ENCODE data around the gene ITPR1.

Gene ITPR1

GRCh38 chr3:4776980-4777581 is 283.9 kb downstream of the ITPR1 start:
- Mint-ChIP-seq H3K9me3 (no peaks in the 10 kb centered on the region), H3K27ac (no peak overlapping the region), H3K36me3 (ENCODE audit: low read depth) (peaks cover 46% of the 10 kb centered on the region), H3K4me1 (ENCODE audit: low read depth) (peaks cover 13% of the 10 kb centered on the region), H3K4me3 (no peak overlapping the region), H3K27me3 (no peaks in the 10 kb centered on the region)
- intact Hi-C loops (cut with micrococcal nuclease) = loop anchor here (10.0 kb wide), 1 partner anchor 52 kb away; no protein-coding TSS in a partner anchor

DNA sequence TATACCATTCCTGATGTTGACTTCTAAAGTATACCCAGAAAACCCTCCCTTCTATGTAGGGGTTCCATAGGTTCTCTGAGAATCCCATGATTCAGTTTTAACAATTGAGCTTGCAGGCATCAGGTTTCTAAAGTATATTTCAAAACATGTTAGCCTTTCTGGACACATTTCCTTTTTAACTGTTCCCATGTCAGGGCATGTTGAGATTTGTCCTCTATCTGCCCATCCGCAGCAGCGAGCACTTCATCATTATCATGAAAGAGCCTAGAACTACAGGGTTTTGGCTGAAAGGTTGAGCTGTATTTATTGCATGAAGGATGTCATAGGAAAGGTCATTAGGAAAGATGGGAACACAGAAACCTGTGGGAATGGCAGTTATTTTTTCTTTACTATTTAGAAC is 285.0 kb downstream of the ITPR1 start:
- Mint-ChIP-seq H3K27me3 (no peaks in the 10 kb centered on the region), H3K4me3 (no peak overlapping the region), H3K36me3 (ENCODE audit: low read depth) (peaks cover 56% of the 10 kb centered on the region), H3K4me1 (ENCODE audit: low read depth) (peaks cover 2% of the 10 kb centered on the region), H3K9me3 (no peaks in the 10 kb centered on the region), H3K27ac (no peak overlapping the region)
- intact Hi-C loops (cut with micrococcal nuclease) = loop anchor here (10.0 kb wide), 1 partner anchor 53 kb away; no protein-coding TSS in a partner anchor

DNA sequence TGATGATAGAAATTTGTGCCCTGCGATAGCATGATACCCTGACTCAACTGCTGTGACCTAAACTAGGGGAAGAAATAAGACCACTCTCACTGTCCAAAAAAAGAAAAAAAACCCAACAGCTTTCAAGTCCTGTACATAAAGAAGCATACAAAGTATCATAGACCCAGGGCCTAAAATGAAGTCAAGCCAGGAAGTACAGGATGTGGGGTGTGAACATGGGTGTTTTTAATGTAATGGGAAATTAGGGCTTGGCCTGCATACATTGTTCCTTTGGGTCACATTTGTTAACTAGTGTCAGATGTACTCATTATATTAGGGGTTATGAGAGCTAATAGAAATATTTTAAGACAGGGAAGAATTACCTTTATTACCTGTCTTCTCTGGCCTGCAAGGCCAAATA is 285.6 kb downstream of the ITPR1 start:
- intact Hi-C loops (cut with micrococcal nuclease) = loop anchor here (10.0 kb wide), 1 partner anchor 54 kb away; no protein-coding TSS in a partner anchor
- H3K9me3 Mint-ChIP-seq = no peaks in the 10 kb centered on the region
- H3K4me1 Mint-ChIP-seq (ENCODE audit: low read depth) = no peaks in the 10 kb centered on the region
- H3K36me3 Mint-ChIP-seq (ENCODE audit: low read depth) = peaks cover 62% of the 10 kb centered on the region
- H3K27ac Mint-ChIP-seq = no peak overlapping the region
- H3K4me3 Mint-ChIP-seq = no peak overlapping the region
- H3K27me3 Mint-ChIP-seq = no peaks in the 10 kb centered on the region

DNA sequence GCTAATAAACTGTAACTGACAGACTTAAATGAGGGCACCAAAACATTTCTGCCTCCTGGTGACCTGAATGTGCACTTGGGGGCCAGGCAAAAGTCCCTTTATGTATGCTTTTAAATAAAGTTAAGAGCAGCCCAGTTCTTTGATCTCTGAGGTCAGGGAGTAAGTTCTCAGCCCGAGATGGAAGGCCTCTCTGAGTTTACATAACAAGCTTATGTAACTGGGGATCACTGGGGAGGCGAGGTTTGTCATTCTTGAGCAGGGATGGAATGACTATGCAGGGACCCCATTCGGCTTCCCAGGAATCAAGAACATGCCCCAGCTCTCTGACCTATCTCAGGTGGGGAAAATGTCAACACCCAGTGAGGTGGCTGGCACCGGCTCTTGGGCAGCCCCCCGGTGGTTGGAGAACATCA is 287.4 kb downstream of the ITPR1 start:
- no peak overlapping the region for H3K27ac Mint-ChIP-seq
- no peaks in the 10 kb centered on the region for H3K27me3 Mint-ChIP-seq
- H3K4me1 Mint-ChIP-seq (ENCODE audit: low read depth) = no peaks in the 10 kb centered on the region
- H3K4me3 Mint-ChIP-seq = no peak overlapping the region
- peaks cover 66% of the 10 kb centered on the region for H3K36me3 Mint-ChIP-seq (ENCODE audit: low read depth)
- intact Hi-C loops (cut with micrococcal nuclease) = no loop called here
- no peaks in the 10 kb centered on the region for H3K9me3 Mint-ChIP-seq

- Mint-ChIP-seq H3K4me3 (no peak overlapping the region), H3K36me3 (ENCODE audit: low read depth) (peaks cover 62% of the 10 kb centered on the region), H3K9me3 (no peaks in the 10 kb centered on the region), H3K27ac (no peak overlapping the region), H3K4me1 (ENCODE audit: low read depth) (peaks cover 5% of the 10 kb centered on the region), H3K27me3 (no peaks in the 10 kb centered on the region)
- intact Hi-C loops (cut with micrococcal nuclease) = no loop called here
Observed at GRCh38 chr3:4782095-4782494, 288.9 kb downstream of the ITPR1 start.

DNA sequence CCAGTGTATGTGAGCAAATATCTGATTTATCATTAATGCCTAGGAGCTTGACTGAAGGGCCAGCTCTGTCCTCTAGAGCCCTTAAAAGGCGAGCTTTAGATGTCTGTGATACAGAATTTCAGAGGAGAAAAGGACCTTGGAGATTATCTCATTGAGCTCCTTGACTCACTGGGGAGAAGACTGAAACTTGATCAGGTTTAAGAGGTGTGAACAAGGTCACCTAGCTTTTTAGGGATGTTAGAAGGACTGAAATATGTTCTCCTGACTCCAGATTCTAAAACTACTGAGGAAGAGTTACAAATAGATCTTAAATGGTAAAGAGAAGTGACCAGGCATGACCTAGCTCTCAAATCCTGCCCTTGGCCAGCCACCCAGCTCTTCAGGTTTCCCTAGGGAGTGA is 292.4 kb downstream of the ITPR1 start:
- Mint-ChIP-seq H3K27ac (no peak overlapping the region), H3K4me1 (ENCODE audit: low read depth) (peaks cover 5% of the 10 kb centered on the region), H3K36me3 (ENCODE audit: low read depth) (peaks cover 62% of the 10 kb centered on the region)

GRCh38 chr3:4786431-4786830 is 293.3 kb downstream of the ITPR1 start:
- H3K36me3 Mint-ChIP-seq (ENCODE audit: low read depth) = peaks cover 71% of the 10 kb centered on the region
- no peaks in the 10 kb centered on the region for H3K9me3 Mint-ChIP-seq
- intact Hi-C loops (cut with micrococcal nuclease) = no loop called here
- H3K27ac Mint-ChIP-seq = no peak overlapping the region
- H3K4me3 Mint-ChIP-seq = no peak overlapping the region
- no peaks in the 10 kb centered on the region for H3K27me3 Mint-ChIP-seq
- H3K4me1 Mint-ChIP-seq (ENCODE audit: low read depth) = peaks cover 5% of the 10 kb centered on the region

More for the DNA sequence above, 292.4 kb downstream of the ITPR1 start:
- no peaks in the 10 kb centered on the region for H3K9me3 Mint-ChIP-seq
- intact Hi-C loops (cut with micrococcal nuclease) = no loop called here
- H3K27me3 Mint-ChIP-seq = no peaks in the 10 kb centered on the region
- no peak overlapping the region for H3K4me3 Mint-ChIP-seq

GRCh38 chr3:4791358-4791757 is 298.2 kb downstream of the ITPR1 start:
- Mint-ChIP-seq H3K27me3 (no peaks in the 10 kb centered on the region), H3K4me1 (ENCODE audit: low read depth) (peaks cover 6% of the 10 kb centered on the region), H3K36me3 (ENCODE audit: low read depth) (peaks cover 67% of the 10 kb centered on the region), H3K27ac (no peak overlapping the region), H3K4me3 (no peak overlapping the region), H3K9me3 (no peaks in the 10 kb centered on the region)
- intact Hi-C loops (cut with micrococcal nuclease) = no loop called here

DNA sequence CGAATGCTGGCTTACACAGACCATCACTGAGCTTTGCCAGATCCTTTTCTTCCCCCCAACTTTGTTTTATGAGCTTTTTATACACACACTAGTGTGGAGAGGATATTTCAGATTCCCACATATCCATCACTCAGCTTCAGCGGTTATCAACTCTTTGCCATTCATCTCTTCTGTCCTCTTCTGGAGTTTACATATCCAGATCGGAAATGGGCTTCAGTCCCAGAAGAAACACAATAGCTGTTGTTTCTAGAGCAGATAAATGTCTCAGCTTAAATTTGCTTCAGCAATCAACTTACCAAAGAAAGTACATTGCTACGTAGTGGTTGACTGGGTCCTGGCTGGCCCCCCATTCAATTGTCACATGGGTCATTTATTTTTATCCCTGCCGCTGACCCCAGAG is 300.2 kb downstream of the ITPR1 start:
- Mint-ChIP-seq H3K9me3 (no peaks in the 10 kb centered on the region), H3K4me3 (no peak overlapping the region), H3K27me3 (no peaks in the 10 kb centered on the region), H3K4me1 (ENCODE audit: low read depth) (peaks cover 6% of the 10 kb centered on the region), H3K36me3 (ENCODE audit: low read depth) (peaks cover 68% of the 10 kb centered on the region), H3K27ac (no peak overlapping the region)
- intact Hi-C loops (cut with micrococcal nuclease) = no loop called here

GRCh38 chr3:4794331-4794730 is 301.2 kb downstream of the ITPR1 start:
- H3K36me3 Mint-ChIP-seq (ENCODE audit: low read depth) = peaks cover 58% of the 10 kb centered on the region
- H3K4me1 Mint-ChIP-seq (ENCODE audit: low read depth) = peaks cover 6% of the 10 kb centered on the region
- no peak overlapping the region for H3K27ac Mint-ChIP-seq
- no peaks in the 10 kb centered on the region for H3K9me3 Mint-ChIP-seq
- no peak overlapping the region for H3K4me3 Mint-ChIP-seq
- intact Hi-C loops (cut with micrococcal nuclease) = no loop called here
- no peaks in the 10 kb centered on the region for H3K27me3 Mint-ChIP-seq

GRCh38 chr3:4794798-4795197 is 301.6 kb downstream of the ITPR1 start:
- Mint-ChIP-seq H3K4me3 (no peak overlapping the region), H3K9me3 (no peaks in the 10 kb centered on the region), H3K36me3 (ENCODE audit: low read depth) (peaks cover 57% of the 10 kb centered on the region), H3K4me1 (ENCODE audit: low read depth) (peaks cover 6% of the 10 kb centered on the region), H3K27ac (no peak overlapping the region), H3K27me3 (no peaks in the 10 kb centered on the region)
- intact Hi-C loops (cut with micrococcal nuclease) = no loop called here

- intact Hi-C loops (cut with micrococcal nuclease) = no loop called here
Observed at GRCh38 chr3:4795905-4796304, 302.8 kb downstream of the ITPR1 start.

DNA sequence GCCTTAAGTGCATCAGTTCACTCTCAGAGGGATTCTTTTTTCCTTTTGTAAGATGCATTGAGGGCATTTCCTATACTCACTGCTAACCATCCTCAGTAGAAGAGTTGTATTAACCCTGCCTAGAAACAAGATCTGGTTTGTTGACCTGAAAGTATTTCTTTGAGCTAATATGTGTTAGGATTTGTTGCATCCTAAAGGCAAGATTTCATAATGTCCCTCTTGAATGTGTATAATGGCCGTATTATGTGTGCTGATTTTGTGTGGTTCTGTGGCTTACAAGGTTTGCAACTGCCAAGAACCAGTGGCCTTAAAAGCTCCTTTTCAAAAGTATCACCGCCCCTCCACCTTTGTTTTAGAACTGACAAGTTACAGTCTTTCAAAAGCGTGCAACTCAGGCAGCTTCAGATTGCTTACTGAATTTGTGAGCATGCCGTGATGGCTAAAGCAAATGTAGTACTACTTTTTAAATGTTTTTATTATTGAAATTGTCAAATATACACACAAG is 304.1 kb downstream of the ITPR1 start:
- no peak overlapping the region for H3K27ac Mint-ChIP-seq
- intact Hi-C loops (cut with micrococcal nuclease) = no loop called here
- peaks cover 57% of the 10 kb centered on the region for H3K36me3 Mint-ChIP-seq (ENCODE audit: low read depth)

More at GRCh38 chr3:4795905-4796304, 302.8 kb downstream of the ITPR1 start:
- H3K9me3 Mint-ChIP-seq = no peaks in the 10 kb centered on the region
- no peak overlapping the region for H3K4me3 Mint-ChIP-seq
- H3K27me3 Mint-ChIP-seq = no peaks in the 10 kb centered on the region
- no peak overlapping the region for H3K27ac Mint-ChIP-seq
- H3K4me1 Mint-ChIP-seq (ENCODE audit: low read depth) = peaks cover 11% of the 10 kb centered on the region
- H3K36me3 Mint-ChIP-seq (ENCODE audit: low read depth) = peaks cover 61% of the 10 kb centered on the region

DNA sequence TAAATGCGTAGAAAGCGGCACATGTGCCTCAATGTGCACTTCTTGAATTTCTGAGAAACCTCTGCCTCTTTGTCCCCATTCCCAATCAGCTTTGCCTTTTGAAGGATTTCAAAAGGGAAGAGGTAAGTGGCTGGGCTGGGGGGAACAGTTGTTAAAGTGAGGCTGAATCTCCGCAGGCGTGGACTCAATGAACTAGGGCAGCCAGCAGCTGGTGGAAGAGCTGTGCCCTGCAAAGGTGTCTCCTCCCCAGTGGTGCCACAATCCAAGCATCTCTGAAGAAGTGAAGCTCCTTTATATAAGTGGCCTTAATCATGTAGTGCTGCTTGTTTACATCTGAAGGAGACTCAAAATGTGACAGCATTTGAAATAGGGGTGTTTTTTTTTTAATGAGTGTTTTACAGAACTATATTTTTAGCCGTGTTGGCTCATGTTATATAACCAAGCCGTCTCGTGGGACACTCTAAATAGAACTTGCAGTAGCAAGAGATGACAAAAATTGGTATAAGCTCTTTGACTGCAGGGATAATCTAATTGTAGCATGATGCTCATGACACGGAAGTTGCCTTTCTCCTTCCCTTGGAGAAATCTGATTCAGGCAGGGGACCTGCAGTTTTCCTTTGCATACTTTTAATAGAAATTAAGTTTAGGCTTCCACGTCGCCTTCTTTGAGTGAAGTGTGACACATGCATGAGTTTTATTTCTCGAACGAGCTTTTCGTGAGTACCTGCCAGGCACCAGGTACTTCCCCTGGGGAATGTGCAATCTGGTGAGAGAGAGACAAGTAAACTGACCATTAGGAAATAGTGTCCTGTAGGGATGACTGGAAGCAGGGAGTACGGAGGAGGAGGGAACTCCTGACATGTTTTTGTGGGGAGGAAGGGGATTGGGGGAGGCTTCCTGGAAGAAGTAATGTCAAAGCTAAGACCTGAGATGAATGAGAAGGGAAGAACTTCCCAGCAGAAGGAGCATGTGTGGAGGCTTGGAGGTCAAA is 306.4 kb downstream of the ITPR1 start:
- intact Hi-C loops (cut with micrococcal nuclease) = no loop called here
- Mint-ChIP-seq H3K9me3 (no peaks in the 10 kb centered on the region), H3K27ac (no peak overlapping the region), H3K36me3 (ENCODE audit: low read depth) (peaks cover 62% of the 10 kb centered on the region), H3K4me1 (ENCODE audit: low read depth) (peaks cover 14% of the 10 kb centered on the region), H3K27me3 (no peaks in the 10 kb centered on the region), H3K4me3 (no peak overlapping the region)

More for the DNA sequence above, 304.1 kb downstream of the ITPR1 start:
- Mint-ChIP-seq H3K4me3 (no peak overlapping the region), H3K4me1 (ENCODE audit: low read depth) (peaks cover 19% of the 10 kb centered on the region), H3K27me3 (no peaks in the 10 kb centered on the region), H3K9me3 (no peaks in the 10 kb centered on the region)

Measured in dendritic cell treated with granulocyte-macrophage colony-stimulating factor and Interleukin-4, amounts not matched to agents 40 ng/mL and 50 ng/mL, for 4 days (primary cell).